ENCODE measurements around the gene MAGI1. TPM values are rescaled to one million over a fixed set of nuclear protein-coding genes. Genes with fewer than 3 reads are reported as not detected.
A peak's percentile ranks its signal among the peaks of the same experiment; 100 is the strongest.

Gene MAGI1
- total RNA-seq, 2 donors from 2014 or later = 27.9 to 31.5 TPM

GRCh38 chr3:65955792-65956477 lies 82.8 kb downstream of the MAGI1 start:
- intact Hi-C loops (cut with DNase I) = no loop called here
- no peak for DNase-seq (ENCODE audit: low spot score)

DNA sequence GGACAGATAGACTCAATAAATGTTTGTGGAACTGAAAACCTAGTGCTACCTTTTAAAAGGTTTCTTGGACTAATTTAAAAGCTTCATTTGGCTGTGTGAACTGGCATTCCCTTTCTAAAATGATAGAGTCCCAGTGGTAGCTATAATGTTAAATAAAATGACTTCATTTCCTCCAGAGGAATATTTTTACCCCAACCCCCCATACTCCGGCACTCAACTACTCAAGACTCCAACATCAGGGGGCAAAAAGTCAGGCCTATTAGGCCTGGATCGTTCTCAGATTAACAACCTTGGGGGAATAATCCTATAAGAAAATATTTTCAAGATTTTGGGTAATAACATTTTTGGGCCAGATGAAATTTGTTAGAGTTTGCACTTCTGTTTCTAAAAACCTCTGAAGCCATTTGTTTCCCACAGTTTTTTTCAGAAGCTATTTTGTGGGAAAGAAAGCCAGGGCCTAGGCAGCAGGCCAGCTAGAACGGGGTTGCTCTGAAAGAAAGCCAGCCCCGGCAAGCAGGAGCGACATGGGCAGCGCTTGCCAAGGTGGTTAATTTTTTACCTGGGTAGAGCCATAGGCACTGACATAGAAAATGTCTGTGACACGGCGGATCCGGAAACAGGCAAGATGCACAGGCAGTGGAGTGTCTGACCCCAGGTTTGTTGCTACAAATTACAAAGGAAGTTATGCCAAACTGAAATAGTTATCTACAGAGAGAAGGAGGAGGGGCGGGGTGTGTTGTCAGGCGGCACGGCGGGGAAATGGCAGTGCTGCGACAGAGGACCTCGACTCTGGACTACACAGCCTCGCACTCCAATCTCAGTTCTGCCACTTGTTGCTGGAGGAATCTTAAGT lies 84.6 kb downstream of the MAGI1 start:
- DNase-seq (ENCODE audit: low spot score) = no peak
- intact Hi-C loops (cut with DNase I) = no loop called here

GRCh38 chr3:65953301-65953812 lies 85.4 kb downstream of the MAGI1 start:
- DNase-seq (ENCODE audit: low spot score) = no peak
- intact Hi-C loops (cut with DNase I) = no loop called here

GRCh38 chr3:65952842-65953241 lies 85.9 kb downstream of the MAGI1 start:
- intact Hi-C loops (cut with DNase I) = no loop called here
- no peak for DNase-seq (ENCODE audit: low spot score)

GRCh38 chr3:65951836-65952505 lies 86.7 kb downstream of the MAGI1 start:
- intact Hi-C loops (cut with DNase I) = no loop called here
- no peak for DNase-seq (ENCODE audit: low spot score)

DNA sequence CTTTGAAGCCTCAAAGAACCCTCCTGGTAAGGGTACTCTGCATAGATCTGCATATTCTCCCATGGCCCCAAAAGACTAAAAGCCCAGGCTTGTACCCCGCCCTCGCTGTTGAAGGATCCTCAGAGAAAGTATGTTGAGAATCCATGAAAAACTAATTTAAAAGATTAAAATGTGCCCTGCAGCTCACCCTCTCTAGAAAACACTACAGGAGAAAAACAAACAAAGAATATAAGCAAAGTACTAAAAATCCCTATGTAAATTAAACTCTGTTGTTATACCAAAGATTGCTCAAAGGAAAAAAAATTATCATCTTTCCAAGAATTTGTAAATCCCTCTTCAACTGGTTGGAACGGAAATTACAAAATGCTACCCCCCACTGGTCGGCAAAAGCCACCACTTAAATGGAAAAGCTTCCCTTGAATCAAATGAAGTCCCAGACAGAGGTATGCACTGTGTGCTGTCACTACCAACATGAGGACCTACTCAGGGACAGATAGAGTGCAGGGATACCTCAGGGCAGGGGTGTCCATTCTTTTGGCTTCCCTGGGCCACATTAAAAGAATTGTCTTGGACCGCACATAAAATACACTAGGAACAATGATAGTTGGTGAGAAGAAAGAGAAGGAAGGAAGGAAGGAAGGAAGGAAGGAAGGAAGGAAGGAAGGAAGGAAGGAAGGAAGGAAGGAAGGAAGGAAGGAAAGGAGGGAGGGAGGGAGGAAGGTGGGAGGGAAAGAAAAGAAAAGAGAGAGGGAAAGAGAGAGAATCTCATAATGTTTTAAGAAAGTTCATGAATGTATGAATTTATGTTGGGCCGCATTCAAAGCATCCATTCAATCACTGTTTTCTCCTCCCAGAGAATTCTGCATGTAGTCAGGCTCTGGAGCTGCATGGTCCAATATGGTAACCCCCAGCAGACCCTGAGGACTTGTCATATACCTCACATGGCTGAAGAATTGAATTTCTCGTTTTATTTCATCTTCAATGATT lies 88.1 kb downstream of the MAGI1 start:
- DNase-seq (ENCODE audit: low spot score) = no peak
- intact Hi-C loops (cut with DNase I) = no loop called here

DNA sequence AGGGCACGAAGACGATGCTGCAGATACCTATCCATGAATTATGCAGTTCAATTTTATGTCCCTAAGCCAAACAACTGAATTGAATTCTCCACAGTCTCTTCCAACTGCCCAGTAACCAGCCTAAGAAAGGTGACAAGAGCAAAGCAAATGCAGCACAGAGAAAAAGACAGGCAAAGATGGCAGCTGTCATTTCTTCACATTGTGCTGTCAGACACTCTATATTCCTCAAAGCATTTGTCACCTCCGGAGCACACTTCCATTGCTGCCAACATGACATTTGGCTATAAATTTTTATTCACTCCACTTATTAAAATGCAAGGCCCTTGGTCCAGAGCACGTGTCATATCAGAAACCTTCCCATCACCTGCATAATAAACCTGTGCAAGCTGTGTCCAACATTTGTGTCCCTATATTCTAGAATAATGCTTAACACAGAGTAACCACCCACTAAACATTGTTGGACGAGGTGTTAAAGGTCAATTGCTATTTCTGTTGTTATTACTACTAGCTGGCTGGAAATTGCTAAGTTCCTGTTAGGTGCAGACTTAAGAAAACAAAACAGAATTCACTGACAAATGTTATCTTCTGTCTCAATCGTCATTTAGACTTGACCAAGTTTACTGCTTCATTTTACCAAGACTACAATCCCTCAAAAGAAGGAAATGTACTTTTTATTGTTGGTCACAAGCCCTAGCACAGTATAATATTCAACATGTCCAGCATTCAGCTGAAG lies 89.7 kb downstream of the MAGI1 start:
- intact Hi-C loops (cut with DNase I) = no loop called here
- DNase-seq (ENCODE audit: low spot score) = no peak

DNA sequence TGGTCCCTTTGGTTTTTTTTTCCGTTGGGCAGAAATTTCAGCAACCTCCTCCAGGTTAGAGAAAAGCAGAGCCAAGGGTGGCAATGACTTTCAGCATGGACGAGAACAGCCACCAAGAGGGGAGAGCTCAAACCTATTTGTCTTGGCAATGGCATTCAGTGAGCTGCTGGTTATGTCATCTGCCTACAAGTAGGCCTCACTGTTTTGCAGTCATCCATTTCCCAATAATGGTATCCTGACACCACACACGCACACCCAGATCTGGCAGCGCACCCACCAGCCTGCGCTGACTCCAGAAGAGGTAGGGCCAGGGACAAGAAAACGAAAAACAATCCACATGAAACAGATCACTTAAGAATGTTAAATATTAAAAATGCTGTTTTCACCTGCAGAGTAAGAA lies 92.3 kb downstream of the MAGI1 start:
- intact Hi-C loops (cut with DNase I) = no loop called here
- peak; percentile 86 for DNase-seq (ENCODE audit: low spot score)

- no peak for DNase-seq (ENCODE audit: low spot score)
- intact Hi-C loops (cut with DNase I) = no loop called here
Measured at GRCh38 chr3:65945953-65946352, 92.8 kb downstream of the MAGI1 start.

DNA sequence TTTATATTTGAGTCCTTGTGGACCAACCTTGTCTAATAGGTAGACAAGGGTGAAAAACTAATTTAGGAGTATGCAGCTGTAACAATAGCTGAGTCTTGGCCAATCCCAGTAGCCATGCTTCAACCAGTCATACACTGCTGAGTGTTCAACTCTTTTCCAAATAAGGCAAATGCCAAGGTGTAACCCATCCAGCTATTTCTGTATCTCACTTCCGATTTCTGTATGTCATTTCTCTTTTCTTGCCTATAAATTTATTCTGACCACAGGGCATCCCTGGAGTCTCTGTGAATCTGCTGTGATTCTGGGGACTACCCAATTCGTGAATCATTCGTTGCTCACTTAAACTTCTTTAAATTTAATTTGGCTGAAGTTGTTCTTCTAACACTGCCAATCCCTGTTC lies 93.2 kb downstream of the MAGI1 start:
- intact Hi-C loops (cut with DNase I) = no loop called here
- DNase-seq (ENCODE audit: low spot score) = no peak

DNA sequence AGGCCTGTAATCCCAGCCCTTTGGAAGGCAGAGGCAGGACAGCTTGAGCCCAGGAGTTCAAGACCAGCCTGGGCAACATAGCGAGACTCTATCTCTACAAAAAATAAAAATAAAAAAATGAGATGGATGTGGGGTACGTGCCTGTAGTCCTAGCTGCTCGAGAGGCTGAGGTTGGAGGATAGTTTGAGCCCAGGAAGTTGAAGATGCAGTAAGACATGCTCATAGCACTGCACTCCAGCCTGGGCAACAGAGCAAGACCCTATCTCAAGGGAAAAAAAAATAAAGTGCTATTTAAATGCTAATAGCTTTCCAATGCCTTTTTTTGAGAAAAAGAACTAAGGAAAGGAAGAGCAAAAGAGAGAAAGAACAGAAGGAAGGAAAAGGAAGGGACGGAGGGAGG lies 94.5 kb downstream of the MAGI1 start:
- intact Hi-C loops (cut with DNase I) = no loop called here
- no peak for DNase-seq (ENCODE audit: low spot score)

DNA sequence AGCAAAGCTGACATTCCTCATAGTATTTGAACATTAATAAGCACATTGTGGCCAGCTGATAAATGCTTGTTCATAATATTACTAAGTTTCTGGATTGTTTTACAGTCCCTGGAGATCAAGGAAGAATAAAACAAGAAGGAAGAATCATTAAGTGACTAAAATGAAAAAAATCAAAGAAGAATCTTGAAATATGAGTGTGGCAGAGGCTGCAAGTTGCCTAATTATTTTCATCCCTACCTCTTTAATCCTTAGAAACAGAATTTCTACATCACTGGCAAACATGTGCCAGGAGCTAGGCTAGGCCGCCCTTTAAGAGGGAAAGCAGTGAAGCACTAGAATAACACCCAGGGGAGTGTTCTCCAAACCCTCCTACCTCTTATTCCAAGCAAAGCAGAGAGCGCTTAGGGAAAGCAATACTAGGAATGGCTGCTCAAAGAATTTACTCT lies 98.9 kb downstream of the MAGI1 start:
- no peak for DNase-seq (ENCODE audit: low spot score)
- intact Hi-C loops (cut with DNase I) = no loop called here

DNA sequence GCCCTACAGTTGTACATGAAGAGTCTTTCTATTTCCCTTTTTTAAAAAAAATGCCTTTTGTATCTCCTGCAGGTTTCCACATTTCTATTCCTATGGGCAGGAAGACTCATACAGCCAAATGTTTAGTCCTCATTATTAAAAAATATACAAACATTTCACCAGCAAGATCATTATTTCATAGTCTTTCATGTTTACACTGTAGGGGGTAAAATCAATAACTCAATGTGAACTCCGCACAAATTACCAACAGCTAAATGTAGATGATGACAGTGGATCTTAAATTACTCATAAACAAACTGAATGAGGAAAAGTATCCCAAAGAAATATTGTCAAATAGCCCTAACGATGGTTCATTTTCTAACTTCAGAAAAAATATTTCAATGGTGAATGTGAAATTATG lies 99.5 kb downstream of the MAGI1 start:
- intact Hi-C loops (cut with DNase I) = no loop called here
- DNase-seq (ENCODE audit: low spot score) = no peak

DNA sequence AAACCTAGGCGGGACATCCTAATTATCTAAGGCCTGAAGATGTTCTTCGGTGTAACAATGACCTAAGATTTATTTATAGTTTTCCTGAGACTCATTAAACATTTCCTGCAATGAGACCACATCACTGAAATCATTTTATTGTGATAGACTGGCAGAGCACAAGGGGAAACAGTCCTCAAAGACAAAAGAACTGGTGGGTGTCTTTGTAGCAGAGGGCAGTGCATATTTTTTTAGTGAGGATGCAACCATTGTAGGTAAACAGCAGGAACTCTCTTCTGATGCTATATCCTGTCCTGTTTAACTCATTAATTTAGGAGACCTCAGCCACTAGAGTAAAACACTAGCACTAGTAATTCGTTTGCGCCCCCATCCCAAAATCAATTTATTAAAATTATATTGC lies 100.0 kb downstream of the MAGI1 start:
- no peak for DNase-seq (ENCODE audit: low spot score)

GRCh38 chr3:65938147-65938546 lies 100.6 kb downstream of the MAGI1 start:
- intact Hi-C loops (cut with DNase I) = no loop called here

More for the DNA sequence above, 100.0 kb downstream of the MAGI1 start:
- intact Hi-C loops (cut with DNase I) = no loop called here

DNA sequence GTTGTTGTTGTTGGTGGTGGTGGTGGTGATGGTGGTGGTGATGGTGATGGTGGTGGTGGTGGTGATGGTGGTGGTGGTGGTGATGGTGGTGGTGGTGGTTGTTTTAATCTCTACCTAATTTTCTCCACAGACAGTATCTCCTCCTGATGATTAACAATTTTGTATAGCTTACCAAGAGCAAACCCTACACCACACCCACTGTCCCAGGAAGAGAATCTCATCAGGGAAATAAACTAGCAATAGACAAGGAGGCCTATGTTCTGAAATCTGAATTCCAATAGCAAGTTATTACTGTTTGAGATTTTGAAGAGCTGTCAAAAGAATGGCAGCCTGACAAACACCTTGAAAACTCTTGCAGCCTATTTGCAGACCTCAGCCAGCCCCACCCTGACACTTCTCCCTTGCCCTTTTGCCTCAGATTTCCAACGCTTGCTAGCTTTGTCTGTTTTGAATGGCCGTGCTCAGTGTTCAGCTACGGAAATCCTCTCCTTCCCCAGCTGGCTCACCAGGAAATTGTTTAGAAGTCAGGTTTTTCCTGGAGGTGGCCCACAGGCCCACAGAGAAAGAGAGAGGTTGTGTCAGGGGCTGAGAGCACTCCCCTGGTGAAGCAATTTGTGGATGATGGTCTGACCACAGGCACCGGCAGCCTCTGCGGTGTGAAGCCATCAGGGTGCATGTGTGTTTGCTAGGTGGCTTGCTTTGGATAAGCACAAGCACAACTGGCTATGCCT lies 101.6 kb downstream of the MAGI1 start:
- intact Hi-C loops (cut with DNase I) = no loop called here
- DNase-seq (ENCODE audit: low spot score) = no peak

More at GRCh38 chr3:65938147-65938546, 100.6 kb downstream of the MAGI1 start:
- no peak for DNase-seq (ENCODE audit: low spot score)

DNA sequence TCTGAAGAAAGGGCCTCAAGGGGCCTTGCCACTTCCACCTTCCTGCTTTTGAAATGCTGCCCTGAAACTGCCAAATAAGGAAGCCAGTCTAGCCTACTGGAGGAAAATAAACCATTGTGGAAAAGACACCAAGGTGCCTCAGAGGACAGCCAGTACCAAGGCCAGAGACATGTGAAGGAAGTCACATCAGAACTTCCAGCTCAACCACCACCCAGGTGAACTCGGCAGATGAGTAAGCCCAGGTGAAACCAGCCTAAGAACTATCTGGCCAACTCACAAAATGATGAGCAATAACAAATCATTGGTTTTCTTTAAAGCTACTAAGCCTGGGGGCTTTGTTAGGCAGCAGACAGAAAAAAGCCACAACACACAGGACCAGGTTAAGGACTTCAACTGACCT lies 103.0 kb downstream of the MAGI1 start:
- intact Hi-C loops (cut with DNase I) = no loop called here
- no peak for DNase-seq (ENCODE audit: low spot score)

DNA sequence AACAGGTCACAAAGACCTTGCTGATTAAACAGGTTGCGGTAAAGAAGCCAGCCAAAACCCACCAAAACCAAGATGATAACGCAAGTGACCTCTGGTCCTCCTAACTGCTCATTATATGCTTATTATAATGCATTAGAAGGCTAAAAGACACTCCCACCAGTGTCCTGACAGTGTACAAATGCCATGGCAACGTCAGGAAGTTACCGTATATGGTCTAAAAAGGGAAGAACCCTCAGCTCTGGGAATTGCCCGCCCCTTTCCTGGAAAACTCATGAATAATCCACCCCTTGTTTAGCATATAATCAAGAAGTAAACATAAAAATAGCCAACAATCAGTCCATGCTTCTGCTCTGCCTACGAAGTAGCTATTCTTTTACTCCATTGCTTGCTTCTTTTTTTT lies 108.1 kb downstream of the MAGI1 start:
- DNase-seq (ENCODE audit: low spot score) = no peak
- intact Hi-C loops (cut with DNase I) = no loop called here

Data from posterior vena cava (tissue), 2 donors.